Spleen (tissue), 13 donors: Measurements from ENCODE around the gene GPATCH2. TPM values are rescaled to one million over a fixed set of nuclear protein-coding genes. Genes with fewer than 3 reads are reported as not detected.

Experiments used
- DNase-seq: peaks from one replicate; pipeline ENCODE4 v3.0.0-alpha.2; 2020
- H3K27ac ChIP-seq, 8 donors: fragments of 200-600 bp; sonication (generic) in 7 of 8; 1 replicate in 4 of 8; 2 replicates in 4 of 8; pipeline versions ENCODE4 v1.5.0 to v1.8.0; 2016 to 2021; ENCODE audit warnings: inconsistent platforms in 4 of 8, mild to moderate bottlenecking in 4 of 8, moderate library complexity in 1 of 8
- H3K27me3 ChIP-seq, 7 donors: fragments of 200-600 bp; sonication (generic) in 6 of 7; replicated peaks in 1 of 7; 1 replicate in 4 of 7; 2 replicates in 3 of 7; pipeline versions ENCODE4 v1.5.0 to v1.8.0; 2016 to 2021; ENCODE audit warnings: inconsistent platforms in 3 of 7, mild to moderate bottlenecking in 1 of 7
- H3K36me3 ChIP-seq, 6 donors: fragments of 200-600 bp; sonication (generic) in 5 of 6; 1 replicate in 4 of 6; 2 replicates in 2 of 6; pipeline versions ENCODE4 v1.5.0 to v1.8.0; 2016 to 2021; ENCODE audit warnings: inconsistent platforms in 2 of 6
- H3K4me1 ChIP-seq, 6 donors: fragments of 200-600 bp; sonication (generic) in 5 of 6; 1 replicate in 3 of 6; 2 replicates in 3 of 6; pipeline versions ENCODE4 v1.5.0 to v1.8.0; 2016 to 2021; ENCODE audit warnings: inconsistent platforms in 3 of 6
- H3K4me3 ChIP-seq, 8 donors: fragments of 200-600 bp; sonication (generic) in 7 of 8; 1 replicate in 4 of 8; 2 replicates in 4 of 8; pipeline versions ENCODE4 v1.5.0 to v1.8.0; 2016 to 2021; ENCODE audit warnings: inconsistent platforms in 4 of 8, mild to moderate bottlenecking in 4 of 8, moderate library complexity in 2 of 8
- H3K9me3 ChIP-seq, 8 donors: fragments of 200-600 bp; sonication (generic) in 7 of 8; 1 replicate in 4 of 8; 2 replicates in 4 of 8; pipeline versions ENCODE4 v1.5.0 to v1.8.0; 2016 to 2021; ENCODE audit warnings: inconsistent platforms in 4 of 8
- POLR2A ChIP-seq, 3 donors: fragments of 450-650 bp; IDR thresholded peaks; one replicate each; pipeline ENCODE4 v1.5.1; 2017; ENCODE audit warnings: antibody characterized with exemption in 3 of 3, mild to moderate bottlenecking in 1 of 3
- POLR2AphosphoS5 ChIP-seq, 3 donors: sonication (generic); formaldehyde crosslinking; IDR thresholded peaks; one replicate each; pipeline ENCODE4 v1.5.1; 2017; ENCODE audit warnings: antibody characterized with exemption in 3 of 3
- WGBS, 5 donors: extraction: QIAGEN DNeasy Blood & Tissue Kit in 3 of 5; methylation state at CpG; one replicate each; pipeline versions ENCODE4 v1.1.5 to v1.1.7; 2013 to 2018; 5-methylcytosine and 5-hydroxymethylcytosine counted together
- intact Hi-C: fragments of 100-400 bp; cut with DNase I; formaldehyde crosslinking; loops from one replicate; pipeline ENCODE4 v1.15.0; 2023; ENCODE audit warnings: low total_unique reads
- long read RNA-seq, 2 donors: transcript quantifications; one replicate each; lab custom pipeline, GENCODE V29; 2026
- polyA plus RNA-seq, 3 donors: library from polyadenylated mRNA; stranded (reverse); fragments of 200-250 nt; gene quantifications; one replicate each; pipeline ENCODE4 v1.2.1, GENCODE V29; 2013
- total RNA-seq, 7 donors: library from RNA; depleted of rRNA in 3 of 7; stranded (reverse); fragments of >200 nt in 3 of 7; fragmentation: NEBNext Ultra II Directional in 4 of 7; extraction: Animal tissue kit (Norgen Biotek cat#: 25700) in 4 of 7; gene quantifications; one replicate each; pipeline versions ENCODE4 v1.1.0 to v1.2.1, GENCODE V29; 2016 to 2021
- TF ChIP-seq, protein P1 (sequence below), 11 experiments: fragments of 200-600 bp in 7 of 11; fragments of 450-650 bp in 4 of 11; sonication (generic) in 4 of 11; IDR thresholded peaks in 8 of 11; conservative IDR thresholded peaks in 3 of 11; 1 replicate in 7 of 11; 2 replicates in 4 of 11; pipeline versions ENCODE4 v1.4.0 to v1.8.0; 2016 to 2021; ENCODE audit warnings: antibody characterized with exemption in 11 of 11, inconsistent platforms in 4 of 11, mild to moderate bottlenecking in 1 of 11
- donor health status: healthy with polysubstance abuse.
- donor health status: DM: no; HTN: no; CAD: no; lungs with moderate emphysema.
- donor health status: DM: no; HTN: no; CAD: no.
- donor health status: Bipolar disorder and iron deficiency.
- donor health status: healthy.
- donor health status: DM: no; HTN: no; CAD: no.
- donor health status: DM: yes; HTN: yes; CAD: no.

Gene GPATCH2
- total RNA-seq, result 10 to 100 TPM; 15.0 to 24.2 (median 19.2) TPM
- polyA plus RNA-seq, result 1 to 10 TPM; 2.7 to 4.3 (median 4.2) TPM
- long read RNA-seq, donor 1, partial matches to known transcripts, result 8 of 8 reads
- long read RNA-seq, donor 1, other reads (novel, unspliced or antisense), result 0 of 8 reads
- long read RNA-seq, donor 2, full-length matches to known transcripts, result 1 of 8 reads
- long read RNA-seq, donor 2, partial matches to known transcripts, result 7 of 8 reads
- long read RNA-seq, donor 2, other reads (novel, unspliced or antisense), result 0 of 8 reads

DNA sequence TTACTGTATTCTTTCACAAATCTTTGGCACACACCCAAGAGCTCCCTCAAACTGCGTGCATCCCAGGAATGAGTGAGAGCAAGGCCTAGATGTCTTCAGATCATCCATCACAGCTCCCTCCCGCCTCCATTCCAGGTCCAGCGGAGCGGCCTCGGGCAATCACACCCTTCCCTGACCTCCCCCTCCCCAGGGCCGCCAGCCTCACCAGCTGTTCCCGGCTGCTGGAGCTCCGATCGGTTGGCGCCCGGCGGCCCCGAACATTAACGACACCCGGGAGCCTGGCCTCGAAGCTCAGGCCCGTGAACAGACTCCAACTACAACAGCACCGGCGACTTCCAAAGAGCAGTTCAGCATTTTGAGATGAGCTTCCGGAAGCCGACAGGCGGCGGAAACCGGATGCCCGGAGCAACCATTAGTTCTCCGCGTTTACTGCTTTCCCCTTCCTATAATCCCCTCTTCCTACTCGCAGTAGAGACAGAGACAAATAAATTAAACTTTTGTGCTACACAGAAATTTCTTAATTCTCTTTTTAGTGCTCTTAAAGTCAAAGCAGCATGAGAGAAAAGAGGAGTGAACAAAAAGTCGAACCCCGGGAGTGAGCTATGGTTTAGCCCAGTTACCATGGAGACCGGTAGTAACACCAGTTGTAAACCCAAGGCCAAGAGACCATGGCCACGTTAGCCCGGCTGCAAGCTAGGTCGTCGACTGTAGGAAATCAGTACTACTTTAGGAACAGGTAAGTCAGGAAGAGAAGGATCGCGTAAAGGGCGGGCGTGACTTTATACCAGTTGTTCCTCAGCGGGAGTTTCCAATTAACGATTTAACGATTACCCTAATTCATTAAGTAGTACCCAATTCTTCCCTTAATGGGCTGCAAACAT is at the start of gene GPATCH2, which contains the start of gene SPATA17:
GPATCH2 (minus strand) TSS at position 380 of the 881 bp plus-strand sequence; CDS start at position 261, 119 bp downstream.
SPATA17 (plus strand) TSS at position 634 of the 881 bp plus-strand sequence; CDS start at position 669, 35 bp downstream.
- Histone ChIP-seq H3K4me1 (peaks cover 0 to 56% (median 36%) of the 10 kb centered on the region in 6 donors), H3K27ac (peak within 1 kb of the TSS; percentile 87 to 92 (median 89)), H3K36me3 (no peaks in the 10 kb centered on the region), H3K4me3 (peak within 1 kb of the TSS; percentile 61 to 81 (median 66)), H3K27me3 (peaks cover 0 to 4% (median 0%) of the 10 kb centered on the region in 7 donors), H3K9me3 (no peaks in the 10 kb centered on the region)
- DNase-seq, result peak; percentile 92
- TF ChIP-seq, protein P1, sequence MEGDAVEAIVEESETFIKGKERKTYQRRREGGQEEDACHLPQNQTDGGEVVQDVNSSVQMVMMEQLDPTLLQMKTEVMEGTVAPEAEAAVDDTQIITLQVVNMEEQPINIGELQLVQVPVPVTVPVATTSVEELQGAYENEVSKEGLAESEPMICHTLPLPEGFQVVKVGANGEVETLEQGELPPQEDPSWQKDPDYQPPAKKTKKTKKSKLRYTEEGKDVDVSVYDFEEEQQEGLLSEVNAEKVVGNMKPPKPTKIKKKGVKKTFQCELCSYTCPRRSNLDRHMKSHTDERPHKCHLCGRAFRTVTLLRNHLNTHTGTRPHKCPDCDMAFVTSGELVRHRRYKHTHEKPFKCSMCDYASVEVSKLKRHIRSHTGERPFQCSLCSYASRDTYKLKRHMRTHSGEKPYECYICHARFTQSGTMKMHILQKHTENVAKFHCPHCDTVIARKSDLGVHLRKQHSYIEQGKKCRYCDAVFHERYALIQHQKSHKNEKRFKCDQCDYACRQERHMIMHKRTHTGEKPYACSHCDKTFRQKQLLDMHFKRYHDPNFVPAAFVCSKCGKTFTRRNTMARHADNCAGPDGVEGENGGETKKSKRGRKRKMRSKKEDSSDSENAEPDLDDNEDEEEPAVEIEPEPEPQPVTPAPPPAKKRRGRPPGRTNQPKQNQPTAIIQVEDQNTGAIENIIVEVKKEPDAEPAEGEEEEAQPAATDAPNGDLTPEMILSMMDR (IDR thresholded peaks at IDR 0.05 in 8 of 11, conservative IDR thresholded peaks at IDR 0.05 in 3 of 11), result peak in 9 of 11 experiments; percentile 31 to 67 (median 49)
- TF ChIP-seq POLR2A (IDR thresholded peaks at IDR 0.05) (peak in 1 of 3 donors; percentile 39), POLR2AphosphoS5 (IDR thresholded peaks at IDR 0.05) (peak; percentile 75 to 82 (median 81))
- intact Hi-C loops, result no loop called here
- WGBS, 5 donors, result 1 to 2% (median 1%) methylated on average over 33 to 42 of the region's 42 CpGs

DNA sequence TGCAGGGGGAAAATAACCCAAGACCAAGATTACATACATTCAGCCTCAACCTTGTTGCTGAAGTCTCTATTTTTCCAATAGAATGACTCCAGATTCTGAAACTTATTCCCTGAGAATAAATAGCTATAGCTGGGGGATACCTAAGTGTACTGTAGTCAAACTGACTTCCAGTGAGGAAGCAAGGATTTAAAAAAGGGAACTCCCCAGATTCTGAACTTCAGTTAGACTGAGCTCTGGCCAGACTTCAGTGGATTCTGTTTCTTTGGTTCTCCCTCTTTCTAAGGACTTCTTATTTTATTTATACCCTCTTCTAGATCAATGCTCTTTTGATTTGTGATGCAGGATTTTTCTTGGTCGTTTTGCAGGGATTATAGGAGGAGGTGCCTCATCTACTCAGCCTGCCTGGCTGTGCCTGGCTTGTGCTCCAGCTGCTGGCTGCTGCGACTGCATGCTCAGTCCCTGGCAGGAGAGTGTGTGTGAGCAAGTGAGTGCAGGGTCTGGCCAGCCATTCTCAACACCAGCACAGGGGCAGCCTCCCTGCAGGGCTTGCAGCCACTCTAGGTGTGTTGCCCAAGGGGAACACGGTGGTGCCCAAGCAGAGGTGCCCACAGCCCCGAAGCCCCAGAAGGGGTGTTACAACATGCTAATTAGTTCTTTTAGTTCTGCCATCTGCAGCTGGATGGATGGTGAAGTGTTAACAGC is 43.3 kb upstream of the GPATCH2 start:
- Histone ChIP-seq H3K4me1 (no peaks in the 10 kb centered on the region), H3K27ac (no peak overlapping the region), H3K9me3 (no peaks in the 10 kb centered on the region), H3K4me3 (no peak overlapping the region), H3K27me3 (peaks cover 0 to 5% (median 0%) of the 10 kb centered on the region in 7 donors), H3K36me3 (no peaks in the 10 kb centered on the region)
- intact Hi-C loops, result no loop called here
- DNase-seq, result no peak
- WGBS, 5 donors, result 58 to 68% (median 65%) methylated on average over 4 of the region's 4 CpGs
- TF ChIP-seq POLR2AphosphoS5 (IDR thresholded peaks at IDR 0.05), result no peak
- TF ChIP-seq POLR2A (IDR thresholded peaks at IDR 0.05), result no peak

DNA sequence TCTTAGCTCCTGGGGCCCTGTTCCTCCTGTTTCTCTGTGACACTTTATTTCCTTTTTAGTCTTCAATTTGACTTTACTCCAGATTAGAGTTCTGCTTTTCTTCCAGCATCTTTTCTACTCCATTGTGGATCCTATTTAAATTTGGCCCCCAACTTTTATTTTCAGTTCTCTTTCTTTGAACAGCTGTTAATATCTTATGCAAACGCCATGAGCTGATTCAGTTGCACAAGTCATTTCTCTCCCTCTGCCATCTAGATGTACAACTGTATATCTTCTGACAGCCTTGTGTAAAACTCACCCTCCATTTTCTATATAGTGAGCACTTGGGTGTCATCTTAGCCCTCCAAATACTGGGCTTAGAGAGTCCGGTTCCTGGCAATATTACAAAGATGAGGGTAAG is 42.5 kb upstream of the GPATCH2 start:
- Histone ChIP-seq H3K27ac (no peak overlapping the region), H3K36me3 (no peaks in the 10 kb centered on the region), H3K4me1 (no peaks in the 10 kb centered on the region), H3K27me3 (peaks cover 0 to 5% (median 0%) of the 10 kb centered on the region in 7 donors), H3K9me3 (no peaks in the 10 kb centered on the region), H3K4me3 (no peak overlapping the region)
- 61 to 74% (median 68%) methylated on average over 2 of the region's 2 CpGs for WGBS, 5 donors
- intact Hi-C loops, result no loop called here
- DNase-seq, result no peak
- no peak for TF ChIP-seq POLR2A (IDR thresholded peaks at IDR 0.05)
- TF ChIP-seq, protein P1 (IDR thresholded peaks at IDR 0.05 in 8 of 11, conservative IDR thresholded peaks at IDR 0.05 in 3 of 11), result no peak
- no peak for TF ChIP-seq POLR2AphosphoS5 (IDR thresholded peaks at IDR 0.05)

DNA sequence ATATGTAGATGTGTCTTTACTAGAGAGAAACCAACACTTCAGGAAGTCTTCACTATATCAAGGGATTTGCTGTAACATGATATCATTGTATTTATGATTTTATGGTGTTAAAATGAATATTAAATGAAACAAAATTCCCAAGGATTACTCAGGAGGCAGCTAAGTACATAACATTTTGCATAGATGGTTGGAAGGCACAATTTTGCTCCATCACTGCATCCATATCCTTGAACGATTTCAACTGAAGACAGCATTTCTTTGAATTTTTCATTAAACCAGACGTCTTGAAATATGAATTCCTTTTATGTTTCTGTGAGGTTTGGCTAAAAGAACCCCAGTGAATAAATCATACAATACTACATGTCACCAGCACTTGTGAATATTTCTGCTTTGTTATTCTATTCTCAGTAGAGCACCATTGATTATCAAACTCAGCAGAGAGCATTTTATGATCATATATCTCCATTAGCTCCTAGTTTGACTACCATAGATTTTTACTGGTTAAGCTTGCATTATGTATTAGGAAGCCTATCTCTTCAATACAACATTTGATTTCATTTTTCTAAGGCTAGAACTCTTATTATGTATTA is 37.6 kb upstream of the GPATCH2 start:
- Histone ChIP-seq H3K4me3 (no peak overlapping the region), H3K4me1 (no peaks in the 10 kb centered on the region), H3K27ac (no peak overlapping the region), H3K9me3 (no peaks in the 10 kb centered on the region), H3K36me3 (no peaks in the 10 kb centered on the region), H3K27me3 (no peaks in the 10 kb centered on the region)
- TF ChIP-seq POLR2AphosphoS5 (IDR thresholded peaks at IDR 0.05) (no peak), POLR2A (IDR thresholded peaks at IDR 0.05) (no peak)
- TF ChIP-seq, protein P1 (IDR thresholded peaks at IDR 0.05 in 8 of 11, conservative IDR thresholded peaks at IDR 0.05 in 3 of 11), result no peak
- 55 to 76% (median 64%) methylated on average over 2 of the region's 2 CpGs for WGBS, 5 donors
- DNase-seq, result no peak
- intact Hi-C loops, result no loop called here
